ENCODE measurements around the gene LANCL1.

The LANCL1 gene

GRCh38 chr2:210389856-210390255 is 86.7 kb downstream of the LANCL1 start:
- no peak for DNase-seq

GRCh38 chr2:210388148-210388547 is 88.4 kb downstream of the LANCL1 start:
- no peak for DNase-seq

GRCh38 chr2:210387074-210387473 is 89.5 kb downstream of the LANCL1 start:
- no peak for DNase-seq

Measured in cerebellar nuclear complex (tissue), 1 donor.